Measurements from ENCODE around the gene APLP2. TPM values are rescaled to one million over a fixed set of nuclear protein-coding genes. Genes with fewer than 3 reads are reported as not detected.
A peak's percentile ranks its signal among the peaks of the same experiment; 100 is the strongest.

Gene APLP2
- total and polyA plus RNA-seq, 12 donors: 115 to 414 (median 299) TPM

DNA sequence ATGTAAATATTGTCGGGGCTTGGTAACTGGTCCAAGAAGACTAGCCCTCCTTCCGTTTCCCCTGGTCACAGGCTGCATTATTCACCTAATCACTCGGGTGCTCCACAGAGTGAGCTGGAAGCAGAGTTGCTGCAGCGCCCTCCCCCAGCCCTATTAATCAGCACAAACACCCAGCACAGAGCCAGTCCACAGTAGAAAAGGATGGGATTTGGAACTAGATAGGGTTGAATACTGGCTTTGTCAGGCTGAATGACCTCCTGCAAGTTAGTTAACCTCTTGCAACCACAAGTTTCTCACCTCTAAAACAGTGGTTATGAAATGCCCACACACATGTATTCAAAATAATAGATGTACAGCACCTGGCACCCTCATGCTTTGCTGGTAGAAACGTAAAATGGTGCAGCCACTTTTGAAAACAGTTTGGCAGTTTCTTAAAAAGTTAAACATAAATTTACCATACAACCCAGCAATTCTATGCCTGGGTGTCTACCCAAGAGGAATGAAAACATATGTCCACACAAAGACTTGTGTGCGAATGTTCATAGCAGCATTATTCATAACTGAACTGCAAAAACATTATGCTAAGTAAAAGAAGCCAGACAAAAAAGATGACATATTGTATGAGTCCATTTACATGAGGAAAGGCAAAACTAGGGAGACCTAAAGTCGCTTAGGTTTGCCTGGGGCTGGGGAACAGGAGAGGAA is 31.7 kb upstream of the APLP2 start:
- H3K36me3 ChIP-seq: no peaks in the 10 kb centered on the region
- 69% methylated on average over 7 of the region's 7 CpGs for WGBS, 2 donors
- no peak for DNase-seq
- H3K4me1 ChIP-seq: peaks cover 0 to 13% (median 0%) of the 10 kb centered on the region in 9 donors
- H3K9me3 ChIP-seq: no peaks in the 10 kb centered on the region
- intact Hi-C loops (cut with DNase I): no loop called here
- ATAC-seq: no peak
- no peak overlapping the region for H3K27ac ChIP-seq
- H3K4me3 ChIP-seq: no peak overlapping the region
- TF ChIP-seq, protein P1, sequence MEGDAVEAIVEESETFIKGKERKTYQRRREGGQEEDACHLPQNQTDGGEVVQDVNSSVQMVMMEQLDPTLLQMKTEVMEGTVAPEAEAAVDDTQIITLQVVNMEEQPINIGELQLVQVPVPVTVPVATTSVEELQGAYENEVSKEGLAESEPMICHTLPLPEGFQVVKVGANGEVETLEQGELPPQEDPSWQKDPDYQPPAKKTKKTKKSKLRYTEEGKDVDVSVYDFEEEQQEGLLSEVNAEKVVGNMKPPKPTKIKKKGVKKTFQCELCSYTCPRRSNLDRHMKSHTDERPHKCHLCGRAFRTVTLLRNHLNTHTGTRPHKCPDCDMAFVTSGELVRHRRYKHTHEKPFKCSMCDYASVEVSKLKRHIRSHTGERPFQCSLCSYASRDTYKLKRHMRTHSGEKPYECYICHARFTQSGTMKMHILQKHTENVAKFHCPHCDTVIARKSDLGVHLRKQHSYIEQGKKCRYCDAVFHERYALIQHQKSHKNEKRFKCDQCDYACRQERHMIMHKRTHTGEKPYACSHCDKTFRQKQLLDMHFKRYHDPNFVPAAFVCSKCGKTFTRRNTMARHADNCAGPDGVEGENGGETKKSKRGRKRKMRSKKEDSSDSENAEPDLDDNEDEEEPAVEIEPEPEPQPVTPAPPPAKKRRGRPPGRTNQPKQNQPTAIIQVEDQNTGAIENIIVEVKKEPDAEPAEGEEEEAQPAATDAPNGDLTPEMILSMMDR (IDR thresholded peaks at IDR 0.05): no peak
- H3K27me3 ChIP-seq: no peaks in the 10 kb centered on the region

DNA sequence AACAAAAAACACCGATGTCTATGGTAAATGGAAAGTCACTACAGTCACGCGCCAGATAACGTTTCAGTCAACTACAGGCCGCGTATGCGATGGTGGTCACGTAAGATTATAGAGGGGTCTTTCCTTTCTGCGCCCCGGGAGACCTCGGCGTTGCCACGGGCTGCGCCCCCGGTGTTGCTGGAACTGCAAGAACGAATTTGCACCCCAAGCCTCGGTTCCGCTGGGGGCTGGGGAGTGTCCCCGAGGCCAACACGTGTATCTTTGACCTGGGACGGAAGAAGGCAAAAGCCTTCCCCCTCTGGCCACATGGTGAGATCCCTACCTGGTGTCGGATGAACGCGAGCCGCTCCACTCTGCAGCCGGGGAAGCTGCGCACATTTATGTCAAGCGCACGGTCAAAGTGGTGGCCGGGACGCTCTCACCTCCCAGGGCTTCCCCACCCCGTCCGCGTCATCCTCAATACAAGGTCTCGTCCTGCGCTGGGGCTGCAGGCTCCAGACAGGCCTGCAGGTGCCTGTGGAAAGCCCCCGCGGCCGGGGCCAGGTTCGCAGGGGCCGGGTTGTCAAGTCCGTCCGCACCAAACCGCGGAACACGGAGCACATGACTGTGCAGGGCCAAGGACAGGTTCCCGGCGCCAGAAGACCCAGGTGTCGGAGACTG is 29.3 kb upstream of the APLP2 start:
- no peak overlapping the region for H3K27ac ChIP-seq
- intact Hi-C loops (cut with DNase I): no loop called here
- no peaks in the 10 kb centered on the region for H3K27me3 ChIP-seq
- no peak overlapping the region for H3K4me3 ChIP-seq
- DNase-seq (no peak), ATAC-seq (no peak)
- no peaks in the 10 kb centered on the region for H3K36me3 ChIP-seq
- TF ChIP-seq, protein P1 (IDR thresholded peaks at IDR 0.05): no peak
- no peaks in the 10 kb centered on the region for H3K9me3 ChIP-seq
- 87 to 92% methylated on average over 49 of the region's 49 CpGs for WGBS, 2 donors
- peaks cover 0 to 19% (median 0%) of the 10 kb centered on the region in 9 donors for H3K4me1 ChIP-seq

DNA sequence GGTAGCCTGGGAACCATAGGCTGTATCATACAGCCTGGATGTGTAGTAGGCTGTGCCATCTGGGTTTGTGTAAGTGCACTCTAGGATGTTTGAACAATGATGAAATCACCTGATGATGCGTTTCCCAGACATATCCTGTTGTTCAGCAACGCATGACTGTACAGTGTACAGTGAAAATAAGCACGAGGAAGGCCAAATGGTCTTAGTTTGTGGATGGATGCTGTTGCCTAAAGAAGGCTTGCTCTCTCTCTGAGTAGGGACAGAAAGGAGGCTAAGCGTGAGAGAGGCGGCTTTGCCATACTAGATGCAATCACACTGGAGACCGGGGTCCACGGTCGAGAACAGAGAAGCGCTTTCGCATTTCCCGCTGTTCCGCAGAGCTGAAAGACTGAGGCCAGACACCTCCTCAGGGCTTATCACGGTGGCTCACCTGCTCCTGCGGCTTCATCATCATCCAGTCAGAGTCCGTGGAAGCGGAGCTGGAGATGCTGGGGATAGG is 27.6 kb upstream of the APLP2 start:
- DNase-seq: peak in 1 of 2 donors; percentile 4
- Histone ChIP-seq H3K4me1 (peaks cover 0 to 19% (median 0%) of the 10 kb centered on the region in 9 donors), H3K27me3 (no peaks in the 10 kb centered on the region), H3K4me3 (no peak overlapping the region), H3K9me3 (no peaks in the 10 kb centered on the region), H3K27ac (peak overlapping the region in 1 of 10 donors; percentile 85), H3K36me3 (no peaks in the 10 kb centered on the region)
- 72 to 83% methylated on average over 16 of the region's 16 CpGs for WGBS, 2 donors
- TF ChIP-seq, protein P1 (IDR thresholded peaks at IDR 0.05): no peak
- ATAC-seq: peak in 6 of 8 donors; percentile 47 to 81 (median 66)
- intact Hi-C loops (cut with DNase I): no loop called here

DNA sequence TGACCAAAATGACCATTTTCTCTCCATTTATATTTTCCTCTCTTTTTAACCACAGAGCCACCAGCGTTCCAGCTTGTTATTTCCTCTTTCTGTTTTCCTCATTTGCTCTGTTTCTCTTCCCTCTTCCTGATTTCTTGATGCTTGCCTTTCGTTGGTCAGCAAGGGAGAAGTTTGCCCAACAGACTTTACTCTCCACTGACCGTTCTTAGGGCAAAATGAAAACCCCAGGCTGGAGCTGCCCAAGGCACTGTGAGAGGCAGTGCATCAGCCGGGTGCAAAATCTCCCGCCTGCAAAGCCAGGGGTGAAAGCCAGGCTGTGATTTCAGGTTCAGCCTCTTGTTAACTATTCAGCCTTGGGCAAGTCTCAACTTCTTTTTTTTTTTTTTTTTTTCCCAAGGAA is 26.1 kb upstream of the APLP2 start:
- TF ChIP-seq, protein P1 (IDR thresholded peaks at IDR 0.05): no peak
- no peaks in the 10 kb centered on the region for H3K36me3 ChIP-seq
- no peaks in the 10 kb centered on the region for H3K9me3 ChIP-seq
- ATAC-seq: peak in 4 of 8 donors; percentile 35 to 50 (median 44)
- H3K4me1 ChIP-seq: peaks cover 0 to 19% (median 0%) of the 10 kb centered on the region in 9 donors
- H3K4me3 ChIP-seq: no peak overlapping the region
- H3K27ac ChIP-seq: peak overlapping the region in 1 of 10 donors; percentile 85
- DNase-seq: peak in 1 of 2 donors; percentile 9
- 64 to 77% methylated on average over 5 of the region's 5 CpGs for WGBS, 2 donors
- intact Hi-C loops (cut with DNase I): no loop called here
- no peaks in the 10 kb centered on the region for H3K27me3 ChIP-seq

All from heart right ventricle (tissue), 16 donors.